ENCODE results near the gene PARPBP.

- TF ChIP-seq CTCF (IDR thresholded peaks at IDR 0.05) = no peak
- TF ChIP-seq EP300 (IDR thresholded peaks at IDR 0.05) = no peak
Measured at GRCh38 chr12:102174761-102175160, 54.8 kb downstream of the PARPBP start.
